ENCODE data around the gene BMPR1A.

Gene BMPR1A

GRCh38 chr10:86813101-86813500 lies 56.7 kb downstream of the BMPR1A start:
- H3K4me3 ChIP-seq (replicated peaks; ENCODE audit: low read depth, low read length): no peak overlapping the region
- DNase-seq (ENCODE audit: extremely low read depth, low read depth): no peak
- TF ChIP-seq CTCF (IDR thresholded peaks at IDR 0.05; ENCODE audit: low read depth, low read length, missing control alignments): no peak

- no peak for DNase-seq (ENCODE audit: extremely low read depth, low read depth)
- no peak for TF ChIP-seq CTCF (IDR thresholded peaks at IDR 0.05; ENCODE audit: low read depth, low read length, missing control alignments)
- H3K4me3 ChIP-seq (replicated peaks; ENCODE audit: low read depth, low read length): no peak overlapping the region
Observed at GRCh38 chr10:86813982-86814381, 57.6 kb downstream of the BMPR1A start.

GRCh38 chr10:86815035-86815617 lies 58.7 kb downstream of the BMPR1A start:
- H3K4me3 ChIP-seq (replicated peaks; ENCODE audit: low read depth, low read length): no peak overlapping the region
- DNase-seq (ENCODE audit: extremely low read depth, low read depth): no peak
- TF ChIP-seq CTCF (IDR thresholded peaks at IDR 0.05; ENCODE audit: low read depth, low read length, missing control alignments): no peak

GRCh38 chr10:86815640-86816039 lies 59.2 kb downstream of the BMPR1A start:
- H3K4me3 ChIP-seq (replicated peaks; ENCODE audit: low read depth, low read length): no peak overlapping the region
- DNase-seq (ENCODE audit: extremely low read depth, low read depth): no peak
- no peak for TF ChIP-seq CTCF (IDR thresholded peaks at IDR 0.05; ENCODE audit: low read depth, low read length, missing control alignments)

- no peak for TF ChIP-seq CTCF (IDR thresholded peaks at IDR 0.05; ENCODE audit: low read depth, low read length, missing control alignments)
- no peak overlapping the region for H3K4me3 ChIP-seq (replicated peaks; ENCODE audit: low read depth, low read length)
- DNase-seq (ENCODE audit: extremely low read depth, low read depth): no peak
Observed at GRCh38 chr10:86817246-86817645, 60.8 kb downstream of the BMPR1A start.

- no peak for DNase-seq (ENCODE audit: extremely low read depth, low read depth)
- TF ChIP-seq CTCF (IDR thresholded peaks at IDR 0.05; ENCODE audit: low read depth, low read length, missing control alignments): no peak
- no peak overlapping the region for H3K4me3 ChIP-seq (replicated peaks; ENCODE audit: low read depth, low read length)
Observed at GRCh38 chr10:86819567-86819966, 63.1 kb downstream of the BMPR1A start.

- no peak for DNase-seq (ENCODE audit: extremely low read depth, low read depth)
- H3K4me3 ChIP-seq (replicated peaks; ENCODE audit: low read depth, low read length): no peak overlapping the region
- no peak for TF ChIP-seq CTCF (IDR thresholded peaks at IDR 0.05; ENCODE audit: low read depth, low read length, missing control alignments)
Observed at GRCh38 chr10:86820509-86820908, 64.1 kb downstream of the BMPR1A start.
